ENCODE results near the gene AATF. TPM values are rescaled to one million over a fixed set of nuclear protein-coding genes. Genes with fewer than 3 reads are reported as not detected.

Gene AATF
- total RNA-seq, 1 donor from 2014 or later, result 26.7 TPM

GRCh38 chr17:36931096-36931696, 17.6 kb upstream of the AATF start:
- no peak for DNase-seq

DNA sequence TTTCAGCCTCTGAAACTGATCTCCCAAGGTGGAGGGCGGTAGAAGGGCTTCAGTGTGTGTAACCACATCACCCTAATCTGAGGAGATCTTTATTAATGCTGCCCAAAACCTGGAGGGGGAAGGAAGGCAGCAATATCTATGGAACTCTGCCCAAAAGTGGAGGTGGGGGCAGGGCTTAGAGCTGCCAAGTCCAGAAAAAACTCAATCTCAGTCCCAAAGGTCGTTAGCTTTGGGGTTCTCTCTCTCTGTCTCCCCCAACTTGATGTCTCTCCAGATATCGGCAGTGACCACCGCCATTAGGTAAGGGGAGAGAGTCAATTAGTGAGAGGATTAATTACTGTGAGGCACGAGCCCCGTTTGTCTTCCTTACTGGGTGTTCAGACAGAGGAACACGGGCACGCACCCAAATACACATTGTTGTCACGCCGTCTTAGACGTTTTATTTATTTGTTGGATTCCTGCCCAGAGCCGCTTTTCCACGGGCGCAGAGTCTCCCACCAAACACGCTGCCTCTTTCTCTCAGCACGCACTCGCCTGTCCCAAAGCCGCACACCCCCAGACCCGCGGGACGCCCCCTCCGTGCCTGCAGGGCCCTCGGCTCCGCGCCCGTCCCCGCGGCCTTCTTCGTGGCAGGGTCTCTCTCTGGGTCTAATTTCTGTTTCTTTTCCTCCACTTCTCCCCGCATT, 16.9 kb upstream of the AATF start:
- DNase-seq, result no peak

DNA sequence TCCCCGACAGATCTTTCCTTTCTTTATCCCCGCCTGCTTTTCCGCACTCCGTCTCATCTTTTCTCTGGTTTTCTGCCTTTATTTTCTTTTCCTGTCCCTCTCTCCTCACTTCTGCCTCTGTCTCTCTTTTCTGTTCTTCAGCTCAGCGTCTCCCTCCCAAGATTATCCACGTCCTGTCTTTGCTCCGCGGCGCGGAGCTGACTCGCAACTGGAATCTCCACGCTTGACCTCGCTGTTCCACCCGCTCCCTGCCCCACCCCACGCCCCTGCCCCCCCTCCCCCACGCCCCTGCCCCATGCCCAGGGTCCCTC, 16.4 kb upstream of the AATF start:
- no peak for DNase-seq

DNA sequence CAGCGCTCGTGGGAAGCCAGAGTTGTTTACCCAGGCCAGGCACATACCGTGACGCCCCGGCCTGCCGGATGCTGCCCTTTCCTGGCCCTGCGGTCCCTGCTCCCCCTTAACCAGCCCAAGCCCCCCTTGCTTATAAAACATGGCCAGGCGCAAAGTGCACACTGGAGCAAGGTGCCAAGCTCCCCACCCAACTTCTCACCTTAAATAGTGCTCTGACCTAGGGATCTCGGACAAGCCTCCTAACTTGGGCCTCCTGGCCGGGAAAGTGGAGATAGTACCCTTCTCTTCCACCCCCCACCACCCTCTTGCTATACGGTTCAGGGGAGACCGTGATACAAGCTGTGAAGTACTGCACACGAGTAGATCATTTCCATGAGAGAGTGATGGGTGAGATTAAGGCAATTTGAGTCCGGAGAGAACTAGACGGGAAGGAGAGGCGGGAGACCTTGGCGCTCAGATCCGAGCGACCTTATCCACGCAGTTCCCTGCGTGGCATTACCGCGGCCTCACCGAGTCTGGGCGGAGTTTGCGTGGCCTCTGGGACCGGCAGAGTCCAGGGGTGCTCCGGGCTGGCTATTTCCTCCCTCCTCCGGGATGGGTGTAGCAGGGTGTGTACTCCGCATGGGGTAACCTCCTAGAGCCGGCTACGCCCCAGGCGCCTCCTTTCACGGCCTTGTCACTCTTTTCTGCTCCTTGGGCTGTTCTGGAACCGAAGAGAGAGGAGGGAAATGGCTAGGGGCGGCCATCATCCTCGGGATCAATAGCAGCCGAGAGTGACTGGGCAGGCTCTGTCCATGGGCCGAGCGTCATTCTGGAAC, 15.9 kb upstream of the AATF start:
- no peak for DNase-seq

- DNase-seq, result no peak
Observed at GRCh38 chr17:36933512-36934143, 15.1 kb upstream of the AATF start.

- DNase-seq, result no peak
Observed at GRCh38 chr17:36934144-36934691, 14.5 kb upstream of the AATF start.

GRCh38 chr17:36934692-36935630, 13.8 kb upstream of the AATF start:
- DNase-seq, result no peak

DNA sequence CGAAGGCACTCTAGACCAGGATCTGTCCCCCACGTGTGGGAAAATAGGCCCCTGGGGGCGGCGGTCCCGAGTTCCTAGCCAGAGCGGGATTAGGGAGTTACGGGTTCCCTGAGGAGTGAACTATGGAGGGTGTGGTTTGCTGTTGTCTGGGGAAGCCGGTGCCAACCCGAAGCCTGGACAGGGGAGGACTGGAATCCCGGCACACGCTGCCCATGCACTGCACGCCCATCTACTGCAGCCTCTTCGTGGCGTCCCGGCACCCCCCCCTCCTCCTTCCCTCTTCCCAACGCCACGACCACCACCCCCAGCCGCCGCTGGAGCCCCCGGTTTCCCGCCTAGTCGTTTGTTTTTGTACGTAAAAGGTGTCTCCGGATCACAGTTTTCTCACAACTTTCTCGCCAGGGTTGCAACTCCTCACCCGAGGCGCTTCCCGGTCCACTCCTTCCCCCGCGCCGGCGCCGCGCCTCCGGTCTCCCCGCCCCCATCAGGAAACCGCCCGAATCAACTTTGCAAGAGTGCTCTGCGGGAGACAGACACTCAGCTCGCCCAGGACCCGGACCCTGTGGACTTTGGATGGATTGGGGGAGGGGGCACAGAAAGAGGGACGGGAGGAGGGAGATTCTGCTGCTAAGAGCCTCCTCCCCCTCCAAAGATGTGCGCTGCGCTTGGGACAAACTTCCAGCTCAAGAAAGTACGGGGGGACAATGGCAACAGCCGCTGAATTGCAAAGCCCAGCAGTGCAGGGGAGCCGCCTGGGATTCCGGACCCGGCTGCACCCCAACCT, 12.9 kb upstream of the AATF start:
- DNase-seq, result no peak

DNA sequence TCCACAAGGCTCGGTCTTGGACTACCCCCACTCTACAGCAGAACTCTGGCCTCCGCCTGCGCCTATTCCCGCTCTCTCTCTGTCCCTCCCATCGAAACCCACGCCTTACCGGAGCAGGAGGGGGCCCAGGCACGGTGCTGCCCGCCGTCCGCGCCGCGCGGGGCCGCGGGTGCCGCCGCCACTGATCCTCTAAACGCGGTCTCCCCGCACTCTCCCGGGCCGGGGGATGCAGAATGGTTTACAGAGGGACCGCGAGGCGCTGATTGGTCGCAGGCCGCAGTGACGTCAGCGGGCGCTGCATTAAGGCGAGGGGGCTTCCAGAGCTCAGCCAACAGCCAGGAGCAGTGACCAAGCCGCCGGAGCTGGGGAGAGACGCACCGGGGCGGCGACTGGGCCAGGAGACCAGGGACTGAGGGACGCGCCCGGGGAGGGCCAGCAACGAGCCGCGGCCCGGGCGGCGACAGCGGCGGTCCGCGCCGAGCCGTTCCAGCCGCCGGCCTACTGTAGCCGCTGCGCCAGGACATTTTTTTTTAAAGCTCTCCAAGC, 12.2 kb upstream of the AATF start:
- DNase-seq, result no peak

- no peak for DNase-seq
Observed at GRCh38 chr17:36937001-36937958, 11.5 kb upstream of the AATF start, which contains the start of gene LHX1. Gene LHX1 (plus strand): TSS chr17:36937475. CDS start chr17:36938198, 723 bp downstream.

GRCh38 chr17:36937959-36938565, 10.7 kb upstream of the AATF start:
- peak; percentile 48 for DNase-seq

DNA sequence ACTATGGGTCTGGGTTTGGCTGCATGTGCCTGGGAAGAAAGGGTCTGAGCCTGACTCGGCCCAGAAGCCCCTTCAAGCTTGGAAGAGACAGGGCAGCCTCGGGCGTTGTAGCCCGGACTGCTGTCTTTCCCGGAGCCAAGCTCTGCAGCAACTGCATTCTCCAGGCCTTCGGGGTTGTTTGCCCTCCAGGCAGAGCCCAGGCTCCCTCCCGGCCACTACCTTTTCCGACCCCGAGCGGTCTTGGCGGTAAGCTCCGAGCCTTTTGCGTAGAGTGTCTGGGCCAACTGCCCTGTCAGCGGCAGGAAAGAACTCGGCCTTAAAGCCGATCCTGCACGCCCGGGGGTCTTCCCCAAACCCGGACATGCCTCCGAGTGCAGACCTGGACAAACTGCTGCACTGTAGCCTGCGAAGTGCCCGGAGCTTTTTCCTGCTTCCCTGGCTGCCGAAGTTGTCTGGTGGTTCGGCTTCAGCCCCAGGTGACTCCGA, 10.1 kb upstream of the AATF start:
- DNase-seq, result no peak

- DNase-seq, result no peak
Observed at GRCh38 chr17:36939052-36939801, 9.5 kb upstream of the AATF start.

DNA sequence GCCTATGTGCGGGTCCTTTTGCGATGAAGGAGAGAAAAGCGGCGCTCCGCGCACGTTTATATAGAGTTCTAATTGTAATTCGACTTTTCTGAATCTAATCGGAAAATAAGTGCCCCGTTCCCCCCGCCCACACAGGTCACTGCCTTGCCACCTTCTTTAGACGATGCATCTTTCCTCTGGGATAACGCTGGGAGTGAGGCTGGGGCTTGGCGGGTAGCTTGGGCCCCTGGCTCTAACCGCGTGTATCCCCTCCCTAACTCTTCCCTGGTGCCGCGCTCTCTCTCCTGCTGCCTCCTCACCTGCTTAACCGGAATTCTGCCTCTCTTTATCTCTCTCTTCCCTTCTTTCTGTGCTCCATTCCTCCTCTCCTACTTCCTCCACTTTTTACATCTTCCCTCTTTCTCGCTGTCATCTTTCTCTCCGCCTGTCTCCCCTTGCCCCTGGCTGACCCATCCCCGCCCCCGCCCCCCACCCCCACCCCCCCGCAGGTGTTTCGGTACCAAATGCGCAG, 8.9 kb upstream of the AATF start:
- no peak for DNase-seq

DNA sequence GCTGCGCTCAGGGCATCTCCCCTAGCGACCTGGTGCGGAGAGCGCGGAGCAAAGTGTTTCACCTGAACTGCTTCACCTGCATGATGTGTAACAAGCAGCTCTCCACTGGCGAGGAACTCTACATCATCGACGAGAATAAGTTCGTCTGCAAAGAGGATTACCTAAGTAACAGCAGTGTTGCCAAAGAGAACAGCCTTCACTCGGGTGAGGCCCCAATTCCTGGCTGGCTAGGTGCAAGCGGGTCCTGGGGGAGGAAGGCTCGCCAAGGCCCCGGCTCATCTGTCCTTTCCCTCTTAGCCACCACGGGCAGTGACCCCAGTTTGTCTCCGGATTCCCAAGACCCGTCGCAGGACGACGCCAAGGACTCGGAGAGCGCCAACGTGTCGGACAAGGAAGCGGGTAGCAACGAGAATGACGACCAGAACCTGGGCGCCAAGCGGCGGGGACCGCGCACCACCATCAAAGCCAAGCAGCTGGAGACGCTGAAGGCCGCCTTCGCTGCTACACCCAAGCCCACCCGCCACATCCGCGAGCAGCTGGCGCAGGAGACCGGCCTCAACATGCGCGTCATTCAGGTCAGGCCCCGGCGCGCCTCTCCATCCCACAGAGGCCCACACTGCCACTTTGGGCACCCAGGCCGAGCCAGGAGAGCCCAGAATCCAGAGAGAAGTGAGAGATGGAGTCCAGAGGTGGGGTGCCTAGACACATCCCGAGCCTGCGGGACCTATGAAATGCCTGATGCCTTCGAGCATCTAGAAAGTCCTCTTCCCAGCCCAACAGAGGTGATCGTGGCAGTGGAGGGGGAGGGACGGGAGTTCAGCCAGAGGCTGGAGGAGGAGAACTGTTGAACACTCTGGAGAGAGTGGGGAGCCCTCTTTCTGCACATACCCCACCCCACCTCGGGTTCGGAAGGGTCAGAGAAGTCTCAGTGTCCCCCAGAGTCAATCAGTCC, 8.2 kb upstream of the AATF start:
- DNase-seq, result no peak

DNA sequence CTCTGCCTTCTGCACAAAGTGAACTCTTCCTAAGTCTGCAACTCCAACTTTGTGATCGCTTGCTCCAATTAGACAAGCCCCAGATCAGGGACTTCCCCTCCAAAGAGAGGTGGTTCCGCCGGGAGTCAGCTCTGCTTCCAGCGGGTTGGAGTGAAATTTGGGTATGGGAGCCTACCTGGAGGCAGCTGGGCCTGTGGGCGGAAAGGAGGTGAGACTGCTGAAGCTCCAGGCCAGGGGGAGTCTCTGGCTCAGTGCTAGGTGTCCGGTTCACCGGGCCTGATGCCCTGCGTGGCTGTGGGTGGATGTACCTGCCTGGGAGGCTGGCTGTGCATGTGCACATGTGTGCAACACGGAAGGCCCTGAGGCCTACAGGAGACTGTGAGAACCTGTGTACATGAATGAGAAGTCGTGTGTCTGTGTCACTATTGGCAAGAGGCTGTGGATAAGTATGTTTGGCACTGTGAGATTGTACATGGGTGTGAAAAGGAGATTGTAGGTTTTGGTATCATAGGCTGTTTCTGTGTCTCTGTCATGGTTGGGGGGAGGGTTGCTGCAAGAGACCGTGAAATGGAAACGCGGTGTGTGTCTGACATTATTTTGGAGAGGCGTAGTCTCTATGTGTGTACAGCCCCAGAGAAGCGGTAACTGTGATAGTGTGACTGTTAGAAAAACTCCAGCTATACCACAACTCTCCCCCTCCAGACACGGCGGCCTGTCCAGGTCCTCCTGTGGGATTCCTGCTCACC, 7.3 kb upstream of the AATF start:
- DNase-seq, result no peak

Data from dermis blood vessel endothelial cell (primary cell).